Urinary bladder (tissue), 4 donors: ENCODE measurements around the gene RNU2-1. TPM values are rescaled to one million over a fixed set of nuclear protein-coding genes. Genes with fewer than 3 reads are reported as not detected.
"Not testable (repeated sequence)": the region's sequence is repeated elsewhere in the genome, so short reads cannot be mapped to it uniquely, and the experiment has no call there.

Experiments used
- DNase-seq: peaks from one replicate; pipeline ENCODE4 v3.0.0-alpha.2; 2015; ENCODE audit errors: extremely low spot score
- H3K27ac ChIP-seq: one replicate; pipeline ENCODE4 v1.5.1; 2013; ENCODE audit warnings: low read depth, mild to moderate bottlenecking, moderate library complexity
- H3K36me3 ChIP-seq: one replicate; pipeline ENCODE4 v1.6.1; 2013; ENCODE audit warnings: mild to moderate bottlenecking, moderate library complexity; ENCODE audit not compliant: insufficient read depth
- H3K4me1 ChIP-seq: one replicate; pipeline ENCODE4 v1.6.1; 2013; ENCODE audit warnings: mild to moderate bottlenecking, moderate library complexity; ENCODE audit not compliant: insufficient read depth
- H3K4me3 ChIP-seq: one replicate; pipeline ENCODE4 v1.5.1; 2013; ENCODE audit warnings: low read depth, low read length
- WGBS: extraction: QIAGEN DNeasy Blood & Tissue Kit; methylation state at CpG from one replicate; pipeline ENCODE4 v1.1.7; 2013; 5-methylcytosine and 5-hydroxymethylcytosine counted together
- polyA plus RNA-seq: library from polyadenylated mRNA; stranded (reverse); fragments of 200-250 nt; gene quantifications from one replicate; pipeline ENCODE4 v1.2.3, GENCODE V29; 2013
- total RNA-seq: library from RNA; depleted of rRNA; stranded (reverse); fragments of >200 nt; gene quantifications from one replicate; pipeline ENCODE4 v1.2.3, GENCODE V29; 2014
- donor health status: healthy with polysubstance abuse.
- donor health status: healthy.

RNU2-1 gene
- total RNA-seq (not detected), polyA plus RNA-seq (not detected)

GRCh38 chr17:43233877-43234276, at the start of gene RNU2-1:
RNU2-1 (minus strand) TSS chr17:43233977.
- H3K36me3 ChIP-seq, DNase-seq, H3K27ac ChIP-seq, H3K4me1 ChIP-seq, H3K4me3 ChIP-seq: not testable (repeated sequence)
- no CpG with 5 or more reads among the region's 31 CpGs for WGBS

DNA sequence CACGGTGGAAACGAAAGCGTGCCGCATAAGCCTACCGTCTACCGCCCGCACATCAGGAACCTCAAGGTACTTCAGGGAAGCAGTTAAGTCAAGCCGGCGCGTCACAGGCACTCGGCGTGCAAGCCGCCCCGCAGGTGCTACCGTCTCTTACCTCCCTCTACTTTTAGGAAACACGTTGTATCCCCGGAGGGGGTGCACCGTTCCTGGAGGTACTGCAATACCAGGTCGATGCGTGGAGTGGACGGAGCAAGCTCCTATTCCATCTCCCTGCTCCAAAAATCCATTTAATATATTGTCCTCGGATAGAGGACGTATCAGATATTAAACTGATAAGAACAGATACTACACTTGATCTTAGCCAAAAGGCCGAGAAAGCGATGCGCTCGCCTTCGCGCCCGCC, 39.1 kb upstream of the RNU2-1 start:
- H3K4me1 ChIP-seq, H3K27ac ChIP-seq, H3K4me3 ChIP-seq, H3K36me3 ChIP-seq, DNase-seq: not testable (repeated sequence)
- WGBS: no CpG with 5 or more reads among the region's 30 CpGs

- not testable (repeated sequence) for H3K4me1 ChIP-seq, H3K4me3 ChIP-seq, DNase-seq, H3K36me3 ChIP-seq, H3K27ac ChIP-seq
- whole genome bisulfite sequencing: 57% methylated on average over 1 of the region's 12 CpGs
Measured at GRCh38 chr17:43272483-43272882, 38.7 kb upstream of the RNU2-1 start.

DNA sequence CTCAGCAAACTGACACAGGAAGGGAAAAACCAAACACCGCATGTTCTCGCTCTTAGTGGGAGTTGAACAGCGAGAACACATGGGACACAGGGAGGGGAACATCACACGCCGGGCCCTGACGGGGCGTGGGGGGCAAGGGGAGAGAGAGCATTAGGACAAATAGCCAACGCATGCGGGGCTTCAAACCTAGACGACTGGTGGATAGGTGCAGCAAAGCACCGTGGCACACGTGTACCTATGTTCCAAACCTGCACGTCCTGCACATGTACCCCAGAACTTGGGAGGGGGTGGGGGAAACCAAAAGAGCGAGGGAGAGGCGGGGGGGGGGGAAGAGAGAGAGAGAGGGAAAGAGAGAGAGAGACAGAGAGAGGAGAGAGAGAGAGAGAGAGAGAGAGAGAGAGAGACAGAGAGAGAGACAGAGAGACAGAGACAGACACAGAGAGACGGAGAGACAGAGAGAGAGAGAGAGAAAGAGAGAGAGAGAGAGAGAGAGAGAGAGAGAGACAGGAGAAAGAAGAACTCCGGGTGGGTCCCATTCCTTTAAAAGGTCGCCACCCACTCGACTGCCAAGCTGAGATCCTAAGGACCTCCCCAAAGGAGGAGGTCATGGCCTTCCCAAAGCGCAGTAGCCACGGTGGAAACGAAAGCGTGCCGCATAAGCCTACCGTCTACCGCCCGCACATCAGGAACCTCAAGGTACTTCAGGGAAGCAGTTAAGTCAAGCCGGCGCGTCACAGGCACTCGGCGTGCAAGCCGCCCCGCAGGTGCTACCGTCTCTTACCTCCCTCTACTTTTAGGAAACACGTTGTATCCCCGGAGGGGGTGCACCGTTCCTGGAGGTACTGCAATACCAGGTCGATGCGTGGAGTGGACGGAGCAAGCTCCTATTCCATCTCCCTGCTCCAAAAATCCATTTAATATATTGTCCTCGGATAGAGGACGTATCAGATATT, 37.1 kb upstream of the RNU2-1 start:
- no CpG with 5 or more reads among the region's 43 CpGs for WGBS
- H3K27ac ChIP-seq: not testable (repeated sequence)

GRCh38 chr17:43246456-43246855, 12.7 kb upstream of the RNU2-1 start:
- not testable (repeated sequence) for H3K36me3 ChIP-seq, H3K4me1 ChIP-seq, H3K27ac ChIP-seq, H3K4me3 ChIP-seq, DNase-seq
- WGBS: 2% methylated on average over 11 of the region's 23 CpGs

More for the DNA sequence above, 37.1 kb upstream of the RNU2-1 start:
- H3K36me3 ChIP-seq, DNase-seq, H3K4me3 ChIP-seq, H3K4me1 ChIP-seq: not testable (repeated sequence)

GRCh38 chr17:43240596-43241352, 7.0 kb upstream of the RNU2-1 start:
- not testable (repeated sequence) for H3K27ac ChIP-seq, H3K4me1 ChIP-seq, H3K36me3 ChIP-seq, DNase-seq, H3K4me3 ChIP-seq
- WGBS: 2% methylated on average over 3 of the region's 34 CpGs

DNA sequence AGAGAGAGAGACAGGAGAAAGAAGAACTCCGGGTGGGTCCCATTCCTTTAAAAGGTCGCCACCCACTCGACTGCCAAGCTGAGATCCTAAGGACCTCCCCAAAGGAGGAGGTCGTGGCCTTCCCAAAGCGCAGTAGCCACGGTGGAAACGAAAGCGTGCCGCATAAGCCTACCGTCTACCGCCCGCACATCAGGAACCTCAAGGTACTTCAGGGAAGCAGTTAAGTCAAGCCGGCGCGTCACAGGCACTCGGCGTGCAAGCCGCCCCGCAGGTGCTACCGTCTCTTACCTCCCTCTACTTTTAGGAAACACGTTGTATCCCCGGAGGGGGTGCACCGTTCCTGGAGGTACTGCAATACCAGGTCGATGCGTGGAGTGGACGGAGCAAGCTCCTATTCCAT, 5.8 kb upstream of the RNU2-1 start:
- not testable (repeated sequence) for H3K4me1 ChIP-seq, H3K27ac ChIP-seq, H3K36me3 ChIP-seq, DNase-seq, H3K4me3 ChIP-seq
- no CpG with 5 or more reads among the region's 26 CpGs for WGBS

DNA sequence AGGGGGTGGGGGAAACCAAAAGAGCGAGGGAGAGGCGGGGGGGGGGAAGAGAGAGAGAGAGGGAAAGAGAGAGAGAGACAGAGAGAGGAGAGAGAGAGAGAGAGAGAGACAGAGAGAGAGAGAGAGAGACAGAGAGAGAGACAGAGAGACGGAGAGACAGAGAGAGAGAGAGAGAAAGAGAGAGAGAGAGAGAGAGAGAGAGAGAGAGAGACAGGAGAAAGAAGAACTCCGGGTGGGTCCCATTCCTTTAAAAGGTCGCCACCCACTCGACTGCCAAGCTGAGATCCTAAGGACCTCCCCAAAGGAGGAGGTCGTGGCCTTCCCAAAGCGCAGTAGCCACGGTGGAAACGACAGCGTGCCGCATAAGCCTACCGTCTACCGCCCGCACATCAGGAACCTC, 514 bp downstream of the RNU2-1 start:
- WGBS: 0% methylated on average over 1 of the region's 15 CpGs
- H3K4me1 ChIP-seq, H3K36me3 ChIP-seq, H3K27ac ChIP-seq, H3K4me3 ChIP-seq, DNase-seq: not testable (repeated sequence)

GRCh38 chr17:43232021-43232699, 1.6 kb downstream of the RNU2-1 start:
- H3K27ac ChIP-seq, H3K4me1 ChIP-seq, DNase-seq, H3K36me3 ChIP-seq, H3K4me3 ChIP-seq: not testable (repeated sequence)
- WGBS: 69% methylated on average over 16 of the region's 24 CpGs

DNA sequence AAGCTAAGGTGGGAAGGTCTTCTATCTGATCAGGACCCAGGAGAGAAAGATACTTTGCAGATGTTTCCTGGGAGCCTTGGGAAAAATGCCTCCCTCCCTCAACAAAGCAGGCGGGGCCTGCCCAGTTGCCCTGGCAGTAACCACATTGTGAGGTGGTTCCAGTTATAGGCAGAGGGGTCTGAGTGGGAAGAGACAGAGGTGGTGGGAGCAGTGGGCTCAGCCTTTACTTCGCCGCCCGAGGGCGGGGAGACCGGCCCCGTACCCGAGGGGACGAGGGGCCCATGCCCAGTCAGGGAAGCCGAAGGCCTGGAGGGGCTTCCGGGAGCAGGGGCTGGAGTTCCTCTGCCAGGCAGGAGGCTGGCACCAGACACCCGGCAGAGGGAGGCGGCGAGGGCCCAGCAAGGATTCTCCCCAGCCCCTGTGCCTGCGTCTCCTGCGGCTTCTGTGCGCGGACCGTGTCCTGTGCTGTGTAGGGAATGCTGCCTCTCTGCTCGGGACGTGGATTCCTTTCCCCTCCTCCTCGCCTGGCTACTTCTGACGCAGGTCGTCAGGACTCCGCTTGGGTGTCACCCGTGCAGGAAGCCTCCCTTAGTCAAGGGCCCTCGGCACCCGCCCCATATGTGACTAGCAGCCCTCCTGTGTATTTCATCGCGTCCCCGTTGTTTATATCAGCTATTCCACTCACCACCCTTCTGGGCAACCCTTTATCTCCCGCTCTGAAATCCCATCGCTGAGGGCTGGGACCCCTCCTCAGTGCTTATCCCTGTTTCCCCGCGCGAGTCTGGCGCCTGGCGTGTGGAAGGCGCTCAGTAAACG, 2.4 kb downstream of the RNU2-1 start:
- H3K4me1 ChIP-seq, H3K36me3 ChIP-seq, H3K4me3 ChIP-seq, DNase-seq: not testable (repeated sequence)
- 70% methylated on average over 19 of the region's 40 CpGs for WGBS
- H3K27ac ChIP-seq: peak overlapping the region; percentile 32

GRCh38 chr17:43228020-43228782, 5.6 kb downstream of the RNU2-1 start, which contains the start of gene CCDC200:
CCDC200 (minus strand) TSS chr17:43228623; CDS start chr17:43228554, 69 bp downstream.
- DNase-seq, H3K4me1 ChIP-seq, H3K36me3 ChIP-seq, H3K27ac ChIP-seq, H3K4me3 ChIP-seq: not testable (repeated sequence)
- no CpG with 5 or more reads among the region's 7 CpGs for WGBS

DNA sequence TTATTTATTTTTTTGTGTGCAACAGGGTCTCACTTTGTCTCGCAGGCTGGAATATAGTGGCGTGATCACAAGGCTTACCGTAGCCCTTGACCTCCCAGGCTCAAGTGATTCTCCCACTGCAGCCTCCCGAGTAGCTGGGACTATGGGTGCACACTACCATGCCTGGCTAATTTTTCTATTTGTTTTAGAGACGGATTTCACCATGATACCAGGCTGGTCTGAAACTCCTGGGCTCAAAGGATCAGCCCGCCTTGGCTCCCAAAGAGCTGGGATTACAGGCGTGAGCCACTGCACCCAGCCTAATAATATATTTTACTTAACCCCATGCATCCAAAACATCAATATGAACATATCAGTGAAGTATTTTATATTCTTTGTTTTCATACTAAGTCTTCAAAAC, 7.4 kb downstream of the RNU2-1 start:
- Histone ChIP-seq H3K36me3 (no peaks in the 10 kb centered on the region), H3K4me1 (peaks cover 1% of the 10 kb centered on the region), H3K27ac (no peak overlapping the region), H3K4me3 (no peak overlapping the region)
- 92% methylated on average over 7 of the region's 7 CpGs for WGBS
- no peak for DNase-seq
